T-cell (primary cell): ENCODE measurements around the gene IPO13. TPM values are rescaled to one million over a fixed set of nuclear protein-coding genes. Genes with fewer than 3 reads are reported as not detected.

Experiments
- ATAC-seq, 4 experiments: fragments of 200-7000 bp in 3 of 4; fragments of 150-1000 bp in 1 of 4; cut with Tn5 transposase; replicated peaks in 1 of 4; 1 replicate in 3 of 4; 2 replicates in 1 of 4; pipeline ENCODE4 v1.10.0; 2021; ENCODE audit warnings: moderate library complexity in 3 of 4, mild to moderate bottlenecking in 2 of 4, moderate number of reproducible peaks in 1 of 4
- CTCF ChIA-PET, 2 donors: fragments of 300-600 bp; sonication (Branson Sonifier 250); formaldehyde crosslinking; loops; one replicate each; lab custom pipeline; 2022; ENCODE audit warnings: antibody characterized with exemption in 2 of 2; lab: Charles Lee
- POLR2A ChIA-PET, 2 donors: fragments of 300-600 bp; sonication (Branson Sonifier 250); formaldehyde crosslinking; loops; one replicate each; lab custom pipeline; 2022; ENCODE audit warnings: antibody characterized with exemption in 2 of 2; lab: Charles Lee
- DNase-seq, 35 experiments: peaks; one replicate each; pipeline versions ENCODE4 v3.0.0 to v3.0.0-alpha.2; 2013 to 2023
- H3K27ac ChIP-seq: one replicate; pipeline ENCODE4 v1.5.1; 2013; ENCODE audit warnings: low read length
- H3K27me3 ChIP-seq, 2 experiments: replicated peaks in 1 of 2; 1 replicate in 1 of 2; 2 replicates in 1 of 2; pipeline versions ENCODE4 v1.6.1 to v1.7.0; 2013; ENCODE audit warnings: low read length in 1 of 2, mixed read lengths in 1 of 2; ENCODE audit not compliant: control insufficient read depth in 2 of 2, insufficient read depth in 2 of 2; ENCODE audit errors: extremely low read depth in 1 of 2
- H3K36me3 ChIP-seq, 2 donors: 1 replicate in 1 of 2; 2 replicates in 1 of 2; pipeline versions ENCODE4 v1.6.1 to v1.7.0; 2013; ENCODE audit warnings: low read length in 1 of 2; ENCODE audit not compliant: control insufficient read depth in 2 of 2, insufficient read depth in 1 of 2; ENCODE audit errors: extremely low read depth in 1 of 2
- H3K4me1 ChIP-seq, 2 experiments: 1 replicate in 1 of 2; 2 replicates in 1 of 2; pipeline versions ENCODE4 v1.6.1 to v1.7.0; 2013; ENCODE audit warnings: low read length in 2 of 2, mixed read lengths in 1 of 2; ENCODE audit not compliant: insufficient read depth in 2 of 2, control insufficient read depth in 1 of 2; ENCODE audit errors: extremely low read depth in 1 of 2
- H3K4me3 ChIP-seq, 2 donors: 1 replicate in 1 of 2; 2 replicates in 1 of 2; pipeline versions ENCODE4 v1.5.1 to v1.7.0; 2013; ENCODE audit warnings: mild to moderate bottlenecking in 2 of 2, low read length in 1 of 2, moderate library complexity in 1 of 2; ENCODE audit not compliant: control insufficient read depth in 1 of 2; ENCODE audit errors: extremely low read depth in 1 of 2
- H3K9me3 ChIP-seq: 2 replicates; pipeline ENCODE4 v1.7.0; 2013
- H3K27ac Mint-ChIP-seq, 2 donors: one replicate each; pipeline ENCODE4 v1.8.0; 2020 to 2021; ENCODE audit warnings: mild to moderate bottlenecking in 2 of 2, mixed read lengths in 2 of 2
- H3K27me3 Mint-ChIP-seq, 2 donors: one replicate each; pipeline ENCODE4 v1.8.0; 2021 to 2022; ENCODE audit warnings: mixed read lengths in 2 of 2
- H3K36me3 Mint-ChIP-seq: one replicate; pipeline ENCODE4 v1.8.0; 2021; ENCODE audit warnings: mixed read lengths
- H3K4me1 Mint-ChIP-seq, 3 donors: one replicate each; pipeline ENCODE4 v1.8.0; 2020 to 2022; ENCODE audit warnings: mixed read lengths in 3 of 3, mild to moderate bottlenecking in 1 of 3
- H3K4me3 Mint-ChIP-seq, 3 donors: one replicate each; pipeline ENCODE4 v1.8.0; 2020 to 2022; ENCODE audit warnings: mild to moderate bottlenecking in 3 of 3, mixed read lengths in 3 of 3, moderate library complexity in 3 of 3
- H3K9me3 Mint-ChIP-seq, 3 donors: one replicate each; pipeline ENCODE4 v1.8.0; 2020 to 2022; ENCODE audit warnings: mixed read lengths in 3 of 3
- WGBS: methylation state at CpG from one replicate; pipeline ENCODE4 v1.1.5; 2013; ENCODE audit warnings: missing lambda C conversion rate; ENCODE audit not compliant: insufficient coverage; 5-methylcytosine and 5-hydroxymethylcytosine counted together
- total RNA-seq, 35 experiments: library from RNA in 6 of 35; stranded (reverse) in 6 of 35; fragments of 120-200 nt in 1 of 35; gene quantifications; one replicate each; pipeline versions ENCODE4 v1.2.1 to v1.2.4 and lab custom pipeline; 2013 to 2026

IPO13 gene
- total RNA-seq, 5 donors from 2014 or later (not counting 1 experiment from before 2014, with no cell fraction given): 15.3 to 24.3 (median 22.1) TPM

- no peak for ATAC-seq
- Mint-ChIP-seq H3K4me3 (no peak overlapping the region), H3K27me3 (no peaks in the 10 kb centered on the region), H3K9me3 (no peaks in the 10 kb centered on the region), H3K4me1 (no peaks in the 10 kb centered on the region), H3K36me3 (no peaks in the 10 kb centered on the region), H3K27ac (no peak overlapping the region)
- no peak overlapping the region for H3K4me3 ChIP-seq
- WGBS: 92% methylated on average over 12 of the region's 14 CpGs
- CTCF ChIA-PET: no interaction called here
- no peaks in the 10 kb centered on the region for H3K9me3 ChIP-seq
- POLR2A ChIA-PET: no interaction called here
- peaks cover 0 to 10% of the 10 kb centered on the region in 2 experiments for H3K27me3 ChIP-seq
- no peak overlapping the region for H3K27ac ChIP-seq
- no peak for DNase-seq
- H3K4me1 ChIP-seq: no peaks in the 10 kb centered on the region
- H3K36me3 ChIP-seq: no peaks in the 10 kb centered on the region
Measured at GRCh38 chr1:44002606-44003157, 55.9 kb downstream of the IPO13 start.

- Histone ChIP-seq H3K9me3 (no peaks in the 10 kb centered on the region), H3K4me3 (no peak overlapping the region), H3K4me1 (peaks cover 4 to 7% of the 10 kb centered on the region in 2 experiments), H3K27ac (no peak overlapping the region), H3K27me3 (peaks cover 0 to 4% of the 10 kb centered on the region in 2 experiments), H3K36me3 (no peaks in the 10 kb centered on the region)
- WGBS: 90% methylated on average over 7 of the region's 12 CpGs
- Mint-ChIP-seq H3K4me1 (peaks cover 6 to 9% (median 7%) of the 10 kb centered on the region in 3 donors), H3K4me3 (no peak overlapping the region), H3K9me3 (no peaks in the 10 kb centered on the region), H3K36me3 (no peaks in the 10 kb centered on the region), H3K27ac (no peak overlapping the region), H3K27me3 (no peaks in the 10 kb centered on the region)
- ATAC-seq (no peak), DNase-seq (no peak)
- ChIA-PET POLR2A (no interaction called here), CTCF (interaction anchor here in 1 of 2 donors (0.7 kb wide), 1 partner anchor 11 kb away, joined by 6 read pairs; no protein-coding TSS in a partner anchor)
Measured at GRCh38 chr1:44008259-44008658, 61.5 kb downstream of the IPO13 start.

DNA sequence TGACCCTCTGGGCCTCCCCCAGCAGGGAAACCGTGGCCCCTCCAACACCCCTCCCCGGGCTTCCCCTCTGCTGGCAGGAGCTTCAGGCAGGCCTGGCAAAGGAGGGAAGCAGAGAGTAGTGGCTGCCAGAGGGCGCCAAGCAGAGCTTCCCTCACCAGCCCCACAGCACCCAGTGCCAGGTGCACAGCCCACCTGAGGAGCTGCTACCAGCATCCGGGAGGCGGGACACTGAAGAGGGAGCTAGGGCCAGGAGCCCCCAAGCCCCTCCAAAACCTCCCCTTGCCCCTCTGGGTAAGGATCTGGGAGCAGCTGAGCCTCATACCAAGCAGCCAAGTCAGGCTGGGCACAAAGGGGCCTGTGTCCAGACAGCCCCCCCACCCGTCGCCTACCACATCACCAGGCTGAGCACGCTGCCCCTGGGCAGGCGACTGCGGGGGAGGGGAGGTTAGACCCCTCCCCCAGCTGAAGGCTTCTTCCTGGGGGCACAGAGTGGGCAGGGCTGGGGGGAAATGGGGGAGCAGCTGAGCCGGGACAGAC, 64.3 kb downstream of the IPO13 start:
- ChIA-PET POLR2A (no interaction called here), CTCF (interaction anchor here in 1 of 2 donors (0.6 kb wide), 1 partner anchor 253 kb away, joined by 3 read pairs; no protein-coding TSS in a partner anchor)
- Mint-ChIP-seq H3K27ac (no peak overlapping the region), H3K36me3 (no peaks in the 10 kb centered on the region), H3K4me1 (peaks cover 7 to 22% (median 12%) of the 10 kb centered on the region in 3 donors), H3K27me3 (no peaks in the 10 kb centered on the region), H3K9me3 (no peaks in the 10 kb centered on the region), H3K4me3 (no peak overlapping the region)
- Histone ChIP-seq H3K4me1 (peaks cover 5 to 14% of the 10 kb centered on the region in 2 experiments), H3K27ac (no peak overlapping the region), H3K36me3 (no peaks in the 10 kb centered on the region), H3K9me3 (no peaks in the 10 kb centered on the region), H3K4me3 (no peak overlapping the region), H3K27me3 (peaks cover 0 to 14% of the 10 kb centered on the region in 2 experiments)
- DNase-seq (no peak), ATAC-seq (no peak)
- WGBS: no CpG with 5 or more reads among the region's 11 CpGs

DNA sequence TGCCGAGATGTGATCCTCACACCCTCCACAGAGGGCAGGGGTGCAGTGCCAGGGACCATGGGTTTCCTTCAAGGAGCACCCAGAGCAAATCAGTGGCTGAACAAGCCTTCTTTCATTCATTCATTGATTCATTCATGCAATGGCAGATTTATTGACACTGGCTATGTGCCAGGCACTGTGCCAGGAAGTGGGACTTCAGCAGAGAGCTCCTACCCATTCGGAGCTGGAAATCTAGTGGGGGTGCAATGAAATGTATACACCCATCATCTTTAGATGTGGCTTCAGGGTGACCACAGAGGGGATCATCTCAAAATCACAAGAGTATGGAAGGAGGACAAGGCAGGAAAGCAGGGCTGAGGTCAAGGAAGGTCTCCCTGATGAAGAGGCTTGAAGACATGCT, 65.7 kb downstream of the IPO13 start:
- 86% methylated on average over 1 of the region's 2 CpGs for WGBS

DNA sequence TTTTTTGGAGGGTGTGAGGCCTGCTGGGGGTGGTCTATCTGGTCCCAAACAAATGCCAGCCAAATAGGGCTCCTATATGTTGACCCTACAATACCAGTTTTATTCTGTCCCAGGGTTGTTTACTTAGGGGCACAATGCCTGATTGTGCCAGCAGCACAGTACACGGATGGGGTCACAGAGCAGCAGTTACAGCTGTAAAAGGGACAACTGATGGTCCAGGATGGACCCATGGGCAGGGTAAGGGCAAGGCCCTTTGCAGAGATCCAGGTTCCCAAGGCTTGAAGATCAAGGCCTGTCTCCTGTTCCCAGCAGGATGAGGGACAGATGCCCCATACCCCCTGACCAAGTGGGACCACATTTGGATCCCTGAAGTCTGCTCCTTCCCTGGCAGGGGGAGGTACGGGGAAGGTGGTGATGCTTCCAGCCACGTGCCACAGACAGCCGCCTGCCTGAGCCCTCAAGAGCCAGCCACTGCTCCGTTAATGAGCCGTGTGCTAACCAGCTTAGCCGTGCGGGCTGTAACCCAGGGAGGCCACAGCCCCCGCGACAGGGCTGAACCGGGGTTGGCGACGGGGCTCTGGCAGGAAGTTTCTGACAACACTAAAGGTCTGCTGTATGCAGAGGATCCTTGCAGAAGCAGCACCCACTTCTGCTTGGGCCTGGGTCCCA, 66.3 kb downstream of the IPO13 start:
- H3K9me3 Mint-ChIP-seq: no peaks in the 10 kb centered on the region
- CTCF ChIA-PET: no interaction called here
- Histone ChIP-seq H3K4me3 (no peak overlapping the region), H3K27me3 (peaks cover 0 to 24% of the 10 kb centered on the region in 2 experiments), H3K4me1 (peaks cover 5 to 14% of the 10 kb centered on the region in 2 experiments), H3K9me3 (no peaks in the 10 kb centered on the region), H3K27ac (no peak overlapping the region), H3K36me3 (no peaks in the 10 kb centered on the region)
- peaks cover 7 to 22% (median 12%) of the 10 kb centered on the region in 3 donors for H3K4me1 Mint-ChIP-seq
- DNase-seq (peak in 1 of 35 experiments; percentile 15), ATAC-seq (peak in 3 of 4 experiments; percentile 37 to 72 (median 40))
- H3K4me3 Mint-ChIP-seq: no peak overlapping the region
- H3K27me3 Mint-ChIP-seq: no peaks in the 10 kb centered on the region
- 31% methylated on average over 13 of the region's 13 CpGs for WGBS
- POLR2A ChIA-PET: interaction anchor here in 1 of 2 donors (0.6 kb wide), 1 partner anchor 38 kb away, joined by 6 read pairs; the partner anchor contains the start of gene ATP6V0B
- H3K36me3 Mint-ChIP-seq: no peaks in the 10 kb centered on the region
- H3K27ac Mint-ChIP-seq: peak overlapping the region in 1 of 2 donors; percentile 22

More for the DNA sequence above, 65.7 kb downstream of the IPO13 start:
- Histone ChIP-seq H3K27ac (no peak overlapping the region), H3K9me3 (no peaks in the 10 kb centered on the region), H3K36me3 (no peaks in the 10 kb centered on the region), H3K27me3 (peaks cover 0 to 24% of the 10 kb centered on the region in 2 experiments), H3K4me3 (no peak overlapping the region), H3K4me1 (peaks cover 5 to 14% of the 10 kb centered on the region in 2 experiments)
- DNase-seq (peak in 1 of 35 experiments; percentile 8), ATAC-seq (no peak)
- peaks cover 7 to 22% (median 12%) of the 10 kb centered on the region in 3 donors for H3K4me1 Mint-ChIP-seq
- POLR2A ChIA-PET: interaction anchor here in 1 of 2 donors (0.6 kb wide), 1 partner anchor 38 kb away, joined by 6 read pairs; the partner anchor contains the start of gene ATP6V0B
- H3K9me3 Mint-ChIP-seq: no peaks in the 10 kb centered on the region
- no peaks in the 10 kb centered on the region for H3K27me3 Mint-ChIP-seq
- no peaks in the 10 kb centered on the region for H3K36me3 Mint-ChIP-seq
- no peak overlapping the region for H3K4me3 Mint-ChIP-seq
- CTCF ChIA-PET: no interaction called here
- H3K27ac Mint-ChIP-seq: no peak overlapping the region

- Histone ChIP-seq H3K9me3 (no peaks in the 10 kb centered on the region), H3K36me3 (no peaks in the 10 kb centered on the region), H3K27me3 (peaks cover 0 to 24% of the 10 kb centered on the region in 2 experiments), H3K4me3 (no peak overlapping the region), H3K27ac (no peak overlapping the region), H3K4me1 (peaks cover 5 to 14% of the 10 kb centered on the region in 2 experiments)
- Mint-ChIP-seq H3K4me3 (no peak overlapping the region), H3K27me3 (no peaks in the 10 kb centered on the region), H3K36me3 (no peaks in the 10 kb centered on the region), H3K4me1 (peaks cover 7 to 22% (median 12%) of the 10 kb centered on the region in 3 donors), H3K9me3 (no peaks in the 10 kb centered on the region), H3K27ac (no peak overlapping the region)
- ATAC-seq: no peak
- ChIA-PET CTCF (no interaction called here), POLR2A (no interaction called here)
- WGBS: 72% methylated on average over 4 of the region's 5 CpGs
- no peak for DNase-seq
Measured at GRCh38 chr1:44013949-44014348, 67.2 kb downstream of the IPO13 start.
